Measurements from ENCODE around the gene LST1. TPM values are rescaled to one million over a fixed set of nuclear protein-coding genes. Genes with fewer than 3 reads are reported as not detected.
A peak's percentile ranks its signal among the peaks of the same experiment; 100 is the strongest.

The LST1 gene
- total RNA-seq, 1 donor from 2014 or later = 66.6 TPM

DNA sequence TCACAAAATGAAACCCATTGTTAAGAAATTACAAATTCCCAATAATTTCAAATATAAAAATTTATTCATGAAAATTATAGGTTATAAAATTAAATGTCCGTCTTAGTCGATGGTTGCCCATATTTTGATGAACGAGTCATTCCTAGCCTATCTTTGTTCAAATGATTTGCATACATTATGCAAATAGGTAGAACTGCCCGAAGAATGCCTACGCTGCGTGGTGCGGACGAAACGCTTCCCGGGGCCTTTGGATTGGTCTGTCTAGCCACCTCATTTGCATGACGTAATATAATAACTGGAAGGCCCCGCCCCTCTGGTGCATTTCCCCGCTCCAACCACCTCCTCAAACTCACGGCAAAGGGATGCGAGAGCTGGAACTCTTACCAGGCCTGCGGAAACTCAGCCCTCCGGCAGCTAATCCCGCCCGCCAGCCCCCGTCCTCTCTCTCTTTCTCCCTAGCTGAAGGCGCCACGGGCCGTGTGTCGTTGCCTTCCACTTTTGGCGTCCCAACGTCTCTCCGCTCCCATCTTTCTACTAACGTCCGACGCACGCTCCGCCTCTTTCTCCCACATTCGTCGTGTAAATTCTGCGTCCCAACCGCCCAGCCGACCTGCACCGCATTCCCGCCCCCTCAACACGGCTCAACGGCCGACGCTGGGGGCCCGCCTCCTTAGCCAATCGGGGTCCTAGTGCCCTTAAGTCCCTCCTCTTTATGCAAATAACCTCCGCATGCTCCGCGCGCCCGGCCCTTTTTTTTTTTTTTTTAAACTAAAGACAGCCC is 33.9 kb downstream of the LST1 start:
- peak; percentile 98 for DNase-seq (ENCODE audit: low spot score)
- no peaks in the 10 kb centered on the region for H3K27me3 Mint-ChIP-seq (ENCODE audit: insufficient read depth)
- peak overlapping the region; percentile 79 for H3K4me3 Mint-ChIP-seq
- H3K9me3 Mint-ChIP-seq = no peaks in the 10 kb centered on the region
- peak overlapping the region; percentile 98 for H3K27ac Mint-ChIP-seq
- intact Hi-C loops (cut with micrococcal nuclease) = loop anchor here (1.0 to 5.0 kb wide), 19 partner anchors 22 to 1799 kb away; partner anchors contain the start of genes BAG6, CUTA, DDX39B and EHMT2
- H3K4me1 Mint-ChIP-seq (ENCODE audit: low read depth) = peaks cover 43% of the 10 kb centered on the region
- H3K36me3 Mint-ChIP-seq (ENCODE audit: low read depth) = peaks cover 32% of the 10 kb centered on the region

DNA sequence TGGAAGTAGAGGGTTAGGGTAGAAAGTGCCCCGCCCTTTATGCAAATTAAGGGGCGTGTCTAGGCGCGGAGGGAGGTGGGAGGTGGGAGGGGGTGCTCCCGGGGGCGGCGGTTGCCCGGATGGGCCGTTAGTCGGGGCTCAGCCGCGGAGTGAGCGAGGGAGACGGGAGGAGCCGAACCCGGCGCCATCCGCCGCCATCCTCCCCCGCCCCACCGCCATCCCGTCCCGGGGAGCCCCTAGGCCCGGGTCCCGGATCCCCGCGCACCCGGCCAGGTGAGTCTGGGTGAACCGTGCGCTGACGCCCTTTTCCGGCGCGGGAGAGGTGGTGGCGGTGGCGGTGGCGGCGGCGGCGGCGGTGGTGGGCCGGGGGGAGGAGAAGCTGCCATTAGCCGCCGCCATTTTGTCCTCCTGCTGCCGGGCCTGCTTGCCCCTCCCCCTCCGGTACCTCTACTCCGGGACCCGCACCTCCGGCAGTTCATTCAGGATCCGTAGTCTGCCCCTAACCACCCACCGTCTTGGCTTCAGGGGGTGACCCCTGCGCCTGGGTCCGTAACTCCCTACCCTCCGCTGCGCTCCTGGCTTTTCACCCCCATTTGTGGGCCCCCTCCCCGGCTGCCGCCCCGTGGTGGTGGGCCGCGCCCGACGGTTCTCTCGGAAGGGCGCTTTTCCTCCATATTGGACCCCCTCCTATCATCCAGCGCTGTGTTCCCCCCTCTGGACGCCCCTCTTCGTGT is 34.7 kb downstream of the LST1 start, which contains the start of gene PRRC2A:
PRRC2A (plus strand) TSS at position 130 of the 734 bp plus-strand sequence. CDS start 2,075 bp downstream, outside the sequence.
- Mint-ChIP-seq H3K36me3 (ENCODE audit: low read depth) (peaks cover 40% of the 10 kb centered on the region), H3K9me3 (no peaks in the 10 kb centered on the region), H3K4me1 (ENCODE audit: low read depth) (peaks cover 43% of the 10 kb centered on the region), H3K4me3 (peak within 1 kb of the TSS; percentile 97), H3K27me3 (ENCODE audit: insufficient read depth) (no peaks in the 10 kb centered on the region), H3K27ac (peak within 1 kb of the TSS; percentile 98)
- peak; percentile 71 for DNase-seq (ENCODE audit: low spot score)
- intact Hi-C loops (cut with micrococcal nuclease) = loop anchor here (1.0 to 2.0 kb wide), 18 partner anchors 22 to 1798 kb away; partner anchors contain the start of genes BAG6, CUTA, DDX39B and EHMT2

DNA sequence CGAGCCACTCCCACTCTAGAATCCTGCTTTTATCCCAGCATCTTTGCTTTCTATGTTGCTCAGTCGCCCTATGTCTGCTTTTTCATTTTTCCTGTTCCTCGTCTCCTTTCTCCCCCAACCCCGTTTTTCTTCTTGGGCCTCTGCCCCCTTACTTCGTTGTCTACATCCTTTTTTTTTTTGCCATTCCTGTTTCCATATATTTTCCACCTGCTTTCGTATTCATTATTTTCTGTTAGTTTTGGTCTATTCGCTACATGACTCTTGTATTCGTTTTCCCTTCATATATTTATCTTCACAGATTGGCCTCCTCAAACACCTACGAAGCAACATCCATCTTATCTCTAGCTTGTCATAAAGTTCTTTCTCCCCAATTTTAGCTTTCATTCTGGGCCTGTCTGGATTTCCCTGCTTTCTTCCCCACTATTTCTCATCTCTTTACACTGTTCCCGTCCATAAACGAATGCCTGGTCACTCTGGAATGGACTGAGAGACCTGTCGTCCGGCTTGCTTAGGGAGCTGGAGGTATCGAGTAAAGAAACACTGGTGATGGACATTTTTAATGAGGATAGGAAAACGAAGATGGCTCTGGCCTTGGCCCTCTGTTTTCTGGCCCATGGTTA is 35.4 kb downstream of the LST1 start:
- Mint-ChIP-seq H3K27me3 (ENCODE audit: insufficient read depth) (no peaks in the 10 kb centered on the region), H3K4me1 (ENCODE audit: low read depth) (peaks cover 41% of the 10 kb centered on the region), H3K9me3 (no peaks in the 10 kb centered on the region), H3K27ac (peak overlapping the region; percentile 98), H3K36me3 (ENCODE audit: low read depth) (peaks cover 47% of the 10 kb centered on the region), H3K4me3 (peak overlapping the region; percentile 97)
- intact Hi-C loops (cut with micrococcal nuclease) = loop anchor here (2.0 kb wide), 7 partner anchors 47 to 1797 kb away; partner anchors contain the start of genes CUTA, EHMT2, NEU1 and TNF
- DNase-seq (ENCODE audit: low spot score) = no peak

DNA sequence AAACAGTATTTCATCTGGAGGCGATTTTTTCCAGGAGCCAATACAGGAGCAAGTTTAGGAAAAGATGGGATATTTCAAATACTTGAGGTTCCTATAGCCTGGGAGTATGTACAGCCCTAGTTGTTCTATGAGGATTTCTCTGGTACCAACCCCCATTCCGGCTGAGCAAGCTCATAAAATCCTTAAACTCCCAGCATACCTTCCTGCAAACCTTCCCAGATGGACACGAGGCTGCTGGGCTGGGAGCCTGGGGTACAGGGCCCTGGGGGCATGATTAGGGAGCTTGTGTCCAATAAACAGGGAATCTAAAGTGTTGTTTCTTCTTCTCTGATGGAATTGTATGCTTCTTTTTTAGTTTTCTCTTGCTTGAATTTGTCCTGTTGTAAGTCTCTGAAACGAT is 35.9 kb downstream of the LST1 start:
- H3K9me3 Mint-ChIP-seq = no peaks in the 10 kb centered on the region
- H3K4me1 Mint-ChIP-seq (ENCODE audit: low read depth) = peaks cover 35% of the 10 kb centered on the region
- DNase-seq (ENCODE audit: low spot score) = no peak
- H3K27ac Mint-ChIP-seq = peak overlapping the region; percentile 98
- H3K27me3 Mint-ChIP-seq (ENCODE audit: insufficient read depth) = no peaks in the 10 kb centered on the region
- intact Hi-C loops (cut with micrococcal nuclease) = loop anchor here (2.0 kb wide), 7 partner anchors 47 to 1797 kb away; partner anchors contain the start of genes CUTA, EHMT2, NEU1 and TNF
- H3K4me3 Mint-ChIP-seq = peak overlapping the region; percentile 97
- H3K36me3 Mint-ChIP-seq (ENCODE audit: low read depth) = peaks cover 49% of the 10 kb centered on the region

DNA sequence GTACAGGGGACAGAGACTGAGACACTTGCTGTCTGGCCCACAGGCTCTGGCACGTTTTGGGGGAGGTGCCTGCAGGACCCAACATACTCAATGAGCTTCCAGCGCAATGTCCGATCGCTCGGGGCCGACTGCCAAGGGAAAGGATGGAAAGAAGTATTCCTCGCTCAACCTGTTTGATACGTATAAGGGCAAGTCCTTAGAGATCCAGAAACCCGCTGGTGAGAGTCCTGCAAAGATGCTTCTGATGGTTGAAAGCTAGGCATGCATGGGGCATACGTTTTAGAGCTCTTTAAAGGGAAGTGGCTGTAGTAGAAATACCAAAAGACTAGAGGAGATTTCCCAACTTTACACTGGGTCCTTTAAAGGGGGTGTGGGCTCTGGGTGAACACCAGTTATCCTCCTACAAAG is 36.6 kb downstream of the LST1 start:
- H3K27me3 Mint-ChIP-seq (ENCODE audit: insufficient read depth) = no peaks in the 10 kb centered on the region
- H3K36me3 Mint-ChIP-seq (ENCODE audit: low read depth) = peaks cover 56% of the 10 kb centered on the region
- DNase-seq (ENCODE audit: low spot score) = no peak
- H3K4me3 Mint-ChIP-seq = peak overlapping the region; percentile 97
- intact Hi-C loops (cut with micrococcal nuclease) = no loop called here
- no peaks in the 10 kb centered on the region for H3K9me3 Mint-ChIP-seq
- H3K4me1 Mint-ChIP-seq (ENCODE audit: low read depth) = peaks cover 41% of the 10 kb centered on the region
- H3K27ac Mint-ChIP-seq = peak overlapping the region; percentile 98

DNA sequence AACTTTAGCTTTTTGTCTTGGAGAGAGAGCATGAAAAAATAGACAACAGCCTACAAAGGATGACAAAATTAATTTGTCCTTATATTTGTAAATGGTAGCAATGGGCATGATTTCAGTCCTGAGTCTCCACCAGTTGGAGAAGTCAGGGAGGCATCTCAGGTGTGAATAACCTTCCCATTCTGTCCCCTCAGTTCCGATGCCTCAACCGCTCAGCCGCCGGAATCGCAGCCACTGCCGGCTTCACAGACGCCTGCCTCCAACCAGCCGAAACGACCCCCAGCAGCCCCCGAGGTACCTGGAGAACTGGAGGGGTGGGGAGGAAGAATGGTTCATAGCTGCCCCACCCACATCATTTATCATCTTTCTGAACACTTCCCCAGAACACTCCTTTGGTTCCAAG is 38.0 kb downstream of the LST1 start:
- intact Hi-C loops (cut with micrococcal nuclease) = no loop called here
- peaks cover 43% of the 10 kb centered on the region for H3K4me1 Mint-ChIP-seq (ENCODE audit: low read depth)
- H3K27ac Mint-ChIP-seq = no peak overlapping the region
- H3K36me3 Mint-ChIP-seq (ENCODE audit: low read depth) = peaks cover 59% of the 10 kb centered on the region
- DNase-seq (ENCODE audit: low spot score) = no peak
- H3K27me3 Mint-ChIP-seq (ENCODE audit: insufficient read depth) = no peaks in the 10 kb centered on the region
- H3K9me3 Mint-ChIP-seq = no peaks in the 10 kb centered on the region
- H3K4me3 Mint-ChIP-seq = no peak overlapping the region

DNA sequence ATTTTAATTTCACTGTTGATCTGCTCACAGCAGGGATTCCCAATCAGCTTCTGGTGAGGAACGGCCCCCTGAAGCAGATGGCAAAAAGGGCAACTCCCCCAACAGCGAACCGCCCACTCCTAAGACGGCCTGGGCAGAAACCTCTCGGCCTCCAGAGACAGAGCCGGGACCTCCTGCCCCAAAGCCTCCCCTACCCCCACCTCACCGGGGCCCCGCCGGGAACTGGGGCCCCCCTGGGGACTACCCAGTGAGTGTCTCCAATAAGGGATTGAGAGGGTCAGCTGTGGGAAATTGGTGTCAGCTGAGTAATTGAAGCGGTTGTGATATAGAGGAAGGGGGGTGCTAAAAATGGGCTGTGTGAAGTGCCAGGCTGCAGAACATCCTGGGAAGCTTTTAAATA is 40.9 kb downstream of the LST1 start:
- peaks cover 35% of the 10 kb centered on the region for H3K4me1 Mint-ChIP-seq (ENCODE audit: low read depth)
- intact Hi-C loops (cut with micrococcal nuclease) = no loop called here
- no peak overlapping the region for H3K27ac Mint-ChIP-seq
- H3K4me3 Mint-ChIP-seq = no peak overlapping the region
- H3K9me3 Mint-ChIP-seq = no peaks in the 10 kb centered on the region
- H3K36me3 Mint-ChIP-seq (ENCODE audit: low read depth) = peaks cover 74% of the 10 kb centered on the region
- no peak for DNase-seq (ENCODE audit: low spot score)
- H3K27me3 Mint-ChIP-seq (ENCODE audit: insufficient read depth) = no peaks in the 10 kb centered on the region

DNA sequence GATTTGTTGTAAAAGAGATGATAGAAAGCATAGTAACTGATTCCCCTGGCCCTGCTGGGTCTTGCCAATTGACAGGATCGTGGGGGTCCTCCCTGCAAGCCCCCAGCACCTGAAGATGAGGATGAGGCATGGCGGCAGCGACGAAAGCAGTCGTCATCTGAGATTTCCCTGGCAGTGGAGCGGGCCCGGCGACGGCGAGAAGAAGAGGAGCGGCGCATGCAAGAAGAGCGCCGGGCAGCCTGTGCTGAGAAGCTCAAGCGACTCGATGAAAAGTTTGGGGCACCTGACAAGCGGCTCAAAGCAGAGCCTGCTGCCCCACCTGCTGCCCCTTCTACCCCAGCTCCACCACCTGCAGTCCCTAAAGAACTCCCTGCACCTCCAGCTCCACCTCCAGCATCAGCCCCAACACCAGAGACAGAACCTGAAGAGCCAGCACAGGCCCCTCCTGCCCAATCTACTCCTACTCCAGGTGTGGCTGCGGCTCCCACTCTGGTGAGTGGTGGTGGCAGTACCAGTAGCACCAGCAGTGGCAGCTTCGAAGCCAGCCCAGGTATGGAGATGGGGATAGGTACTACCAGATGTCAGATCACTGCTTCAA is 41.7 kb downstream of the LST1 start:
- DNase-seq (ENCODE audit: low spot score) = no peak
- no peaks in the 10 kb centered on the region for H3K27me3 Mint-ChIP-seq (ENCODE audit: insufficient read depth)
- peaks cover 69% of the 10 kb centered on the region for H3K36me3 Mint-ChIP-seq (ENCODE audit: low read depth)
- intact Hi-C loops (cut with micrococcal nuclease) = no loop called here
- peaks cover 27% of the 10 kb centered on the region for H3K4me1 Mint-ChIP-seq (ENCODE audit: low read depth)
- no peaks in the 10 kb centered on the region for H3K9me3 Mint-ChIP-seq
- no peak overlapping the region for H3K27ac Mint-ChIP-seq
- no peak overlapping the region for H3K4me3 Mint-ChIP-seq

DNA sequence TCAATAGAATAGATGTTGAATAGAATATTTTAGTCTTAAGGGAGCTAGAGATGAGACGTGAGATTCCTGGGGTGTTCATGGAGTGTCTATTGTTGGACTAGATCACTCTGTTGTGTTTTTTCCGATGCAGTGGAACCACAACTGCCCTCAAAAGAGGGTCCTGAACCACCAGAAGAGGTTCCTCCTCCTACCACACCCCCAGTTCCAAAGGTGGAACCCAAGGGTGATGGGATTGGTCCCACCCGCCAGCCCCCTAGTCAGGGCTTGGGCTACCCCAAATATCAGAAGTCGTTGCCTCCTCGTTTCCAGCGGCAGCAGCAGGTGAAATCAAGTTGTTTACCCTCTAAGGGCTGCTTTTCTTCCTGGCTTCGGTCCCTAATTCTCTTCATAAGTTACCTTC is 42.9 kb downstream of the LST1 start:
- H3K4me1 Mint-ChIP-seq (ENCODE audit: low read depth) = peaks cover 20% of the 10 kb centered on the region
- no peaks in the 10 kb centered on the region for H3K9me3 Mint-ChIP-seq
- H3K27ac Mint-ChIP-seq = no peak overlapping the region
- no peaks in the 10 kb centered on the region for H3K27me3 Mint-ChIP-seq (ENCODE audit: insufficient read depth)
- intact Hi-C loops (cut with micrococcal nuclease) = no loop called here
- H3K36me3 Mint-ChIP-seq (ENCODE audit: low read depth) = peaks cover 66% of the 10 kb centered on the region
- DNase-seq (ENCODE audit: low spot score) = no peak
- H3K4me3 Mint-ChIP-seq = no peak overlapping the region

DNA sequence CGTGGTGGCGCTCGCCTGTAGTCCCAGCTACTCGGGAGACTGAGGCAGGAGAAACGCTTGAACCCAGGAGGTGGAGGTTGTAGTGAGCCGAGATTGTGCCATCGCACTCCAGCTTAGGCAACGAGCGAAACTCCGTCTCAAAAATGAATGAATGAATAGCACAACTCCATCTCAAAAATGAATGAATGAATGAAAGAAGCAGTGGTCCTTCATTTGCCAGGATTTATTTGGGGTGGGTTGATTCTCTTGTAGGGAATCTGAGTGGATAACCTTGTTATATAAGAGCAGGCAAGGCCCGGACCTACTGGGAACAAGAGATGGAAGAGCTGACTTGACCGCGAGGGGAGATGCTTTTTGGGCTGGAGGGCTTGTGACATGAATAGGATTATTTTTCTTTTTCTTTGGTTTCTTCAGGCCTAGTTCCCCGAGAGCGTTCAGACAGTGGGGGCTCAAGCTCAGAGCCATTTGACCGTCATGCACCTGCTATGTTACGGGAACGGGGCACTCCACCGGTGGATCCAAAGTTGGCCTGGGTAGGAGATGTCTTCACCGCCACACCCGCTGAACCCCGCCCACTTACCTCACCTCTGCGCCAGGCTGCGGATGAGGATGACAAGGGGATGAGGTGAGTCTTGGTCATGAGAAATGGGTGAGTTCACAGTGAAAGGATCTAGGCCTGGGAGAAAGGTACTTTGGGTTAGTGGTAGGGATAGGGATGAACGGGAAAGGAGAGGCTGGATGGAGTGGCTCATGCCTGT is 44.3 kb downstream of the LST1 start:
- intact Hi-C loops (cut with micrococcal nuclease) = no loop called here
- H3K4me3 Mint-ChIP-seq = no peak overlapping the region
- H3K4me1 Mint-ChIP-seq (ENCODE audit: low read depth) = peaks cover 17% of the 10 kb centered on the region
- H3K36me3 Mint-ChIP-seq (ENCODE audit: low read depth) = peaks cover 60% of the 10 kb centered on the region
- H3K9me3 Mint-ChIP-seq = no peaks in the 10 kb centered on the region
- no peaks in the 10 kb centered on the region for H3K27me3 Mint-ChIP-seq (ENCODE audit: insufficient read depth)
- no peak overlapping the region for H3K27ac Mint-ChIP-seq
- no peak for DNase-seq (ENCODE audit: low spot score)

DNA sequence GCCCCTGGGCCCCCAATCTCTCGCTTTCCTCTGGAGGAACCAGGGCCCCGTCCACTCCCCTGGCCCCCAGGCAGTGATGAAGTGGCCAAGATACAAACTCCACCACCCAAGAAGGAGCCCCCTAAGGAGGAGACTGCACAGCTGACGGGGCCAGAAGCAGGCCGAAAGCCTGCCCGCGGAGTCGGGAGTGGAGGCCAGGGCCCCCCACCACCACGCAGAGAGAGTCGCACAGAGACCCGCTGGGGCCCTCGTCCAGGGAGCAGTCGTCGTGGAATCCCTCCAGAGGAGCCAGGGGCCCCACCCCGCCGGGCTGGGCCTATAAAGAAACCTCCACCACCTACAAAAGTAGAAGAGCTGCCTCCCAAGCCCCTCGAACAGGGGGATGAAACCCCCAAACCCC is 45.1 kb downstream of the LST1 start:
- intact Hi-C loops (cut with micrococcal nuclease) = no loop called here
- Mint-ChIP-seq H3K27ac (no peak overlapping the region), H3K36me3 (ENCODE audit: low read depth) (peaks cover 59% of the 10 kb centered on the region), H3K4me3 (no peak overlapping the region), H3K4me1 (ENCODE audit: low read depth) (peaks cover 9% of the 10 kb centered on the region), H3K27me3 (ENCODE audit: insufficient read depth) (no peaks in the 10 kb centered on the region), H3K9me3 (no peaks in the 10 kb centered on the region)
- no peak for DNase-seq (ENCODE audit: low spot score)

Data from activated T-helper 1 cell treated with anti-CD3 and anti-CD28 coated beads, Interleukin-12 subunit alpha, Interleukin-12 subunit beta, Interleukin-2, Interleukin-4 antibody, amounts not matched to agents 30 ng/mL and 10 ng/mL and 1 ng/mL, durations not matched to agents 14 hours and 24 hours and 36 hours (primary cell).